Keratinocyte (primary cell): Measurements from ENCODE around the gene BCL2L11. TPM values are rescaled to one million over a fixed set of nuclear protein-coding genes. Genes with fewer than 3 reads are reported as not detected.

Source experiments
- DNase-seq: peaks from one replicate; pipeline ENCODE4 v3.0.0-alpha.2; 2011; ENCODE audit warnings: low read depth, missing footprints, low spot score
- FAIRE-seq: peaks from 2 replicates; lab custom pipeline; 2011; peaks lifted over from hg19 to GRCh38; lab: Jason Lieb, UNC
- H2AFZ ChIP-seq: 2 replicates; pipeline ENCODE4 v1.6.0; 2012; ENCODE audit warnings: low read length, control low read depth, inconsistent platforms; ENCODE audit not compliant: control insufficient read depth
- H3K27ac ChIP-seq: 2 replicates; pipeline ENCODE4 v1.5.1; 2011; ENCODE audit warnings: low read length; ENCODE audit not compliant: control insufficient read depth, insufficient read depth
- H3K27me3 ChIP-seq: 3 replicates; pipeline ENCODE4 v1.6.0; 2011; ENCODE audit warnings: low read length; ENCODE audit not compliant: control insufficient read depth, insufficient read depth; ENCODE audit errors: extremely low read depth
- H3K36me3 ChIP-seq, 2 experiments: 2 replicates in 1 of 2; 3 replicates in 1 of 2; pipeline ENCODE4 v1.5.1; 2011; ENCODE audit warnings: low read length in 2 of 2, mild to moderate bottlenecking in 1 of 2; ENCODE audit not compliant: control insufficient read depth in 2 of 2, insufficient read depth in 2 of 2; ENCODE audit errors: extremely low read depth in 1 of 2
- H3K4me1 ChIP-seq: 3 replicates; pipeline ENCODE4 v1.5.1; 2011; ENCODE audit warnings: low read length; ENCODE audit not compliant: control insufficient read depth, insufficient read depth; ENCODE audit errors: extremely low read depth
- H3K4me2 ChIP-seq: 3 replicates; pipeline ENCODE4 v1.6.0; 2011; ENCODE audit warnings: low read depth, low read length; ENCODE audit not compliant: control insufficient read depth, insufficient read depth; ENCODE audit errors: extremely low read depth
- H3K4me3 ChIP-seq, 3 experiments: fragments of 200-600 bp in 1 of 3; sonication (generic) in 1 of 3; 2 replicates in 2 of 3; 3 replicates in 1 of 3; pipeline ENCODE4 v1.5.1; 2011 to 2016; ENCODE audit warnings: low read length in 3 of 3, mild to moderate bottlenecking in 3 of 3, control low read depth in 2 of 3, inconsistent platforms in 1 of 3, low read depth in 1 of 3, mixed read lengths in 1 of 3, mixed run types in 1 of 3, moderate library complexity in 1 of 3; ENCODE audit not compliant: control insufficient read depth in 2 of 3, insufficient read depth in 2 of 3; ENCODE audit errors: extremely low read depth in 1 of 3
- H3K79me2 ChIP-seq: 2 replicates; pipeline ENCODE4 v1.6.0; 2012; ENCODE audit warnings: low read length; ENCODE audit not compliant: control insufficient read depth, insufficient read depth
- H3K9ac ChIP-seq: 3 replicates; pipeline ENCODE4 v1.6.0; 2011; ENCODE audit warnings: low read length; ENCODE audit not compliant: control insufficient read depth, insufficient read depth; ENCODE audit errors: extremely low read depth
- H3K9me1 ChIP-seq: 3 replicates; pipeline ENCODE4 v1.6.0; 2011; ENCODE audit warnings: low read length; ENCODE audit not compliant: control insufficient read depth, insufficient read depth; ENCODE audit errors: extremely low read depth
- H3K9me3 ChIP-seq: 2 replicates; pipeline ENCODE4 v1.5.1; 2012; ENCODE audit warnings: low read depth, low read length; ENCODE audit not compliant: control insufficient read depth
- H4K20me1 ChIP-seq: 3 replicates; pipeline ENCODE4 v1.6.0; 2011; ENCODE audit warnings: low read length; ENCODE audit not compliant: control insufficient read depth, insufficient read depth; ENCODE audit errors: extremely low read depth
- CTCF ChIP-seq, 3 experiments: IDR thresholded peaks in 1 of 3; conservative IDR thresholded peaks in 1 of 3; optimal IDR thresholded peaks in 1 of 3; 2 replicates in 2 of 3; 3 replicates in 1 of 3; pipeline versions ENCODE3 to v1.5.1; 2011; ENCODE audit warnings: low read length in 3 of 3, mild to moderate bottlenecking in 3 of 3, moderate library complexity in 2 of 3, control low read depth in 1 of 3, inconsistent platforms in 1 of 3; ENCODE audit not compliant: insufficient read depth in 2 of 3; ENCODE audit errors: extremely low read depth in 1 of 3
- EZH2 ChIP-seq: IDR thresholded peaks from one replicate; pipeline ENCODE4 v1.6.1; 2012; ENCODE audit warnings: inconsistent platforms, mild to moderate bottlenecking, low read length, moderate library complexity
- dilution Hi-C: fragments of 300-500 bp; cut with MboI; formaldehyde crosslinking; loops from one replicate; pipeline ENCODE4 v1.7.0; 2020; ENCODE audit warnings: low sequenced_read_pairs; ENCODE audit not compliant: extremely low pct_ligation_motif_present
- polyA plus RNA-seq, 5 experiments: library from polyadenylated mRNA; depleted of rRNA in 3 of 5; stranded (reverse) in 3 of 5; stranded (forward) in 1 of 5; unstranded in 1 of 5; fragments of >200 nt; gene quantifications; 1 replicate in 1 of 5; 2 replicates in 3 of 5; 3 replicates in 1 of 5; pipeline versions ENCODE4 v1.2.1 to v1.2.3, GENCODE V29; 2011 to 2012; ENCODE audit warnings: missing spikeins in 2 of 5, low read depth in 1 of 5, low replicate concordance in 1 of 5

The BCL2L11 gene
- polyA plus RNA-seq, 1 donor (not counting 4 experiments of a cell fraction or from before 2014, with no cell fraction given) = 1.9 TPM

DNA sequence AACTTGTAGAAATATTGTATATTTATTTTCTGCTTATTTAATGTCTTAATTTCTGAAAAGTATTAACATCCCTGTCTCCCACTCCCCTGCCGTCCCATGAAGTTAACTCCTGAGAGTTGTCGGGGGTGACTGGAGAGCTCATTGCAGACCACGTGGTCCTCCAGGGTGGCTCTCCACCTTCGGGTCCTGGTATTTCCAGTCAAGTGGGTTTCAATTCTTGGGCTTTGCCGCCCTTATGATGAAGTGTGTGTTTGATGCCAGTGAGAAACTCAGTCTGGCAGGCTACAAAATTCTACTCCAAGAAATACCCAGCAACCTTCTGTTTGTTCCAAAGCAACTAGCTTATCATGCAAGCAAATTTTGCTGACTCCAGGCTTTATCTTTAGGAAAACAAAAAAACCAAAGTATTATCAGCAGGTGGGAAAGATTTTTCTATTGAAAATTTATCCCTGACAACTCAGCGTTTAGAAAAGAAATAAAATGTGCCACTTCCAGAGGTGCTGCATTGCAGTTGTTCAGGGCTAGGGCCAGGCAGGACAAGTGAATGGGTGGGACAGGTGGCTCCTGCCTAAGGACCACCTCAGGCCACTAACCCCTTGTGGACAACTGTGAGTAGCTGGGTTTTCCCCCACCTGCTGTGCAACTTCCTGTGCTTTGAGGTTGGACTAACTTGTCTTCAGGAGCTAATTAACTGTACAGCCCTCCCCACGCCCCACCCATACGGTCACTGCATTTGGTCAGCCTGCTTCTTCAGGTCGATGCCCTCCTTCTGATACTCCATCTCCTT lies 46.6 kb downstream of the BCL2L11 start:
- Histone ChIP-seq H2AFZ (no peak overlapping the region), H3K4me2 (no peak overlapping the region), H3K27ac (no peak overlapping the region), H3K4me1 (peaks cover 18% of the 10 kb centered on the region), H3K9me1 (no peaks in the 10 kb centered on the region), H4K20me1 (no peaks in the 10 kb centered on the region), H3K27me3 (no peaks in the 10 kb centered on the region), H3K79me2 (no peaks in the 10 kb centered on the region), H3K9ac (no peak overlapping the region), H3K4me3 (no peak overlapping the region), H3K9me3 (no peaks in the 10 kb centered on the region), H3K36me3 (peaks cover 0 to 7% of the 10 kb centered on the region in 2 experiments)
- dilution Hi-C loops = no loop called here
- DNase-seq (no peak), FAIRE-seq (no peak)
- TF ChIP-seq EZH2 (no peak), CTCF (optimal IDR thresholded peaks at IDR 0.05 in 1 of 3, IDR thresholded peaks at IDR 0.05 in 1 of 3, conservative IDR thresholded peaks at IDR 0.05 in 1 of 3; ENCODE audit: extremely low read depth in 1 of 3, insufficient read depth in 2 of 3, low read length in 3 of 3) (no peak)

- Histone ChIP-seq H3K4me1 (peaks cover 18% of the 10 kb centered on the region), H3K36me3 (peaks cover 0 to 7% of the 10 kb centered on the region in 2 experiments), H3K27ac (no peak overlapping the region), H3K9me1 (no peaks in the 10 kb centered on the region), H2AFZ (no peak overlapping the region), H3K9me3 (no peaks in the 10 kb centered on the region), H4K20me1 (no peaks in the 10 kb centered on the region), H3K4me2 (no peak overlapping the region), H3K27me3 (no peaks in the 10 kb centered on the region), H3K4me3 (no peak overlapping the region), H3K9ac (no peak overlapping the region), H3K79me2 (no peaks in the 10 kb centered on the region)
- FAIRE-seq (no peak), DNase-seq (no peak)
- TF ChIP-seq EZH2 (no peak), CTCF (optimal IDR thresholded peaks at IDR 0.05 in 1 of 3, IDR thresholded peaks at IDR 0.05 in 1 of 3, conservative IDR thresholded peaks at IDR 0.05 in 1 of 3; ENCODE audit: extremely low read depth in 1 of 3, insufficient read depth in 2 of 3, low read length in 3 of 3) (no peak)
- dilution Hi-C loops = no loop called here
Measured at GRCh38 chr2:111167863-111168162, 47.1 kb downstream of the BCL2L11 start.
